ENCODE data around the gene CGRRF1. TPM values are rescaled to one million over a fixed set of nuclear protein-coding genes. Genes with fewer than 3 reads are reported as not detected.
A peak's percentile ranks its signal among the peaks of the same experiment; 100 is the strongest.

The CGRRF1 gene
- total RNA-seq, 1 experiment from 2014 or later: 19.1 TPM

GRCh38 chr14:54568821-54569595, 59.3 kb downstream of the CGRRF1 start:
- no peak overlapping the region for H2AFZ ChIP-seq (ENCODE audit: low read length)
- no peak overlapping the region for H2BK15ac ChIP-seq (ENCODE audit: low read depth, low read length)
- H3K79me1 ChIP-seq (ENCODE audit: insufficient read depth, low read depth, low read length, poor library complexity, severe bottlenecking): no peaks in the 10 kb centered on the region
- H3K9ac ChIP-seq (ENCODE audit: extremely low read depth, insufficient read length, low read length): no peak overlapping the region
- H2BK5ac ChIP-seq (ENCODE audit: insufficient read length, low read length): no peak overlapping the region
- H2BK120ac ChIP-seq (ENCODE audit: low read depth, low read length, poor library complexity, severe bottlenecking): no peak overlapping the region
- peaks cover 0 to 3% (median 0%) of the 10 kb centered on the region in 3 experiments; a peak in 2 of 7 replicates for H3K36me3 Mint-ChIP-seq (ENCODE audit: insufficient read depth in 1 of 3, low read depth in 3 of 3)
- H2BK20ac ChIP-seq (ENCODE audit: low read depth, low read length, poor library complexity, severe bottlenecking): no peak overlapping the region
- no peak overlapping the region for H3K14ac ChIP-seq (ENCODE audit: insufficient read depth, low read length)
- H4K8ac ChIP-seq (replicated peaks; ENCODE audit: insufficient read length, low read depth, low read length): no peak overlapping the region
- peaks cover 2% of the 10 kb centered on the region; the same call in 1 of the 2 replicates for H3K79me2 ChIP-seq (ENCODE audit: insufficient read depth, low read length)
- H3K4ac ChIP-seq (ENCODE audit: low read depth, low read length): no peak overlapping the region
- no peak overlapping the region for H3K56ac ChIP-seq (ENCODE audit: insufficient read length, low read depth, low read length)
- H3K4me2 ChIP-seq (ENCODE audit: insufficient read depth, insufficient read length, low read length): peak overlapping the region; percentile 99
- H2AK5ac ChIP-seq (ENCODE audit: insufficient read length, low read length): no peak overlapping the region
- peaks cover 17 to 19% of the 10 kb centered on the region in 2 experiments for H3K4me1 Mint-ChIP-seq
- peak overlapping the region; percentile 30 to 57; a peak in 4 of 5 replicates for H3K4me3 Mint-ChIP-seq
- WGBS (ENCODE audit: extremely low coverage, insufficient read length, low lambda C conversion rate): no CpG with 5 or more reads among the region's 13 CpGs
- TF ChIP-seq CTCF (conservative IDR thresholded peaks at IDR 0.05): no peak
- H2BK12ac ChIP-seq (ENCODE audit: insufficient read length, low read depth, low read length): no peak overlapping the region
- peaks cover 31% of the 10 kb centered on the region for H3K27me3 Mint-ChIP-seq (ENCODE audit: low read depth)
- H3K9me3 Mint-ChIP-seq: peaks cover 0 to 7% of the 10 kb centered on the region in 2 experiments; a peak in 3 of 5 replicates
- peaks cover 21% of the 10 kb centered on the region for H3K23me2 ChIP-seq (ENCODE audit: insufficient read length, low read depth, low read length, poor library complexity, severe bottlenecking)
- H3K27ac Mint-ChIP-seq: no peak overlapping the region; a peak in 1 of 7 replicates
- no peak overlapping the region for H3K18ac ChIP-seq (ENCODE audit: insufficient read length, low read depth, low read length)
- DNase-seq: no peak
- H3K27me3 ChIP-seq (ENCODE audit: insufficient read depth, low read length): no peaks in the 10 kb centered on the region; the same call in 1 of the 2 replicates
- H3K9me3 ChIP-seq (ENCODE audit: control insufficient read depth, low read depth, low read length): no peaks in the 10 kb centered on the region
- no peak overlapping the region for H3T11ph ChIP-seq (ENCODE audit: low read length)
- H4K91ac ChIP-seq (ENCODE audit: insufficient read length, low read depth, low read length): no peak overlapping the region
- H4K5ac ChIP-seq (ENCODE audit: insufficient read length, low read depth, low read length): no peak overlapping the region
- H3K23ac ChIP-seq (ENCODE audit: insufficient read length, low read depth, low read length): no peak overlapping the region
- H4K20me1 ChIP-seq (ENCODE audit: control insufficient read depth, insufficient read depth, insufficient read length): no peaks in the 10 kb centered on the region
- no peak overlapping the region for H3K27ac ChIP-seq (ENCODE audit: insufficient read length, low read depth, low read length)
- no peaks in the 10 kb centered on the region; the same call in 1 of the 2 replicates for H3K4me1 ChIP-seq (ENCODE audit: insufficient read depth, low read length)

Data from H9 (cell line).